Parathyroid adenoma (tissue), 2 donors: ENCODE results near the gene DCAF17.

Experiments
- H2AFZ ChIP-seq: fragments of 300-600 bp; sonication (generic); one replicate; pipeline ENCODE4 v1.7.0; 2017; ENCODE audit warnings: antibody characterized with exemption, mild to moderate bottlenecking
- H3K27ac ChIP-seq: fragments of 300-600 bp; sonication (generic); one replicate; pipeline ENCODE4 v1.7.0; 2017
- H3K27me3 ChIP-seq: fragments of 300-600 bp; sonication (generic); one replicate; pipeline ENCODE4 v1.7.0; 2017; ENCODE audit warnings: low read length; ENCODE audit not compliant: control insufficient read depth, insufficient read depth
- H3K36me3 ChIP-seq: fragments of 300-600 bp; sonication (generic); one replicate; pipeline ENCODE4 v1.7.0; 2017; ENCODE audit warnings: low read length; ENCODE audit not compliant: control insufficient read depth, insufficient read depth
- H3K4me1 ChIP-seq: fragments of 300-600 bp; sonication (generic); one replicate; pipeline ENCODE4 v1.7.0; 2017; ENCODE audit warnings: control low read depth
- H3K4me2 ChIP-seq: fragments of 300-600 bp; sonication (generic); one replicate; pipeline ENCODE4 v1.7.0; 2017; ENCODE audit warnings: low read length
- H3K4me3 ChIP-seq: fragments of 300-600 bp; sonication (generic); one replicate; pipeline ENCODE4 v1.7.0; 2017; ENCODE audit warnings: low read depth, low read length
- H3K79me2 ChIP-seq: fragments of 300-600 bp; sonication (generic); one replicate; pipeline ENCODE4 v1.7.0; 2017; ENCODE audit warnings: control low read depth
- H3K9ac ChIP-seq: fragments of 300-600 bp; sonication (generic); one replicate; pipeline ENCODE4 v1.7.0; 2017; ENCODE audit warnings: mild to moderate bottlenecking
- H3K9me3 ChIP-seq: fragments of 300-600 bp; sonication (generic); one replicate; pipeline ENCODE4 v1.7.0; 2017; ENCODE audit warnings: low read length; ENCODE audit not compliant: control insufficient read depth
- CTCF ChIP-seq: fragments of 300-600 bp; sonication (generic); IDR thresholded peaks from one replicate; pipeline ENCODE4 v1.7.0; 2017; ENCODE audit warnings: antibody characterized with exemption, mild to moderate bottlenecking
- donor health status: primary hyperparathyroidism.

Gene DCAF17

GRCh38 chr2:171512683-171513195 lies 78.7 kb downstream of the DCAF17 start:
- no peak for TF ChIP-seq CTCF
- Histone ChIP-seq H3K9ac (no peak overlapping the region), H3K79me2 (no peaks in the 10 kb centered on the region), H3K9me3 (no peaks in the 10 kb centered on the region), H3K4me2 (no peak overlapping the region), H3K4me3 (no peak overlapping the region), H2AFZ (no peak overlapping the region), H3K4me1 (no peaks in the 10 kb centered on the region), H3K27ac (no peak overlapping the region), H3K36me3 (no peaks in the 10 kb centered on the region), H3K27me3 (no peaks in the 10 kb centered on the region)

- H3K9ac ChIP-seq, result no peak overlapping the region
- TF ChIP-seq CTCF, result no peak
- no peak overlapping the region for H3K27ac ChIP-seq
- no peak overlapping the region for H3K4me3 ChIP-seq
- H3K27me3 ChIP-seq, result no peaks in the 10 kb centered on the region
- H3K4me1 ChIP-seq, result no peaks in the 10 kb centered on the region
- H2AFZ ChIP-seq, result no peak overlapping the region
- H3K9me3 ChIP-seq, result no peaks in the 10 kb centered on the region
- no peaks in the 10 kb centered on the region for H3K36me3 ChIP-seq
- no peak overlapping the region for H3K4me2 ChIP-seq
- H3K79me2 ChIP-seq, result no peaks in the 10 kb centered on the region
These were observed 79.7 kb downstream of the DCAF17 start for GRCh38 chr2:171513719-171514160.

GRCh38 chr2:171514908-171515582 lies 81.0 kb downstream of the DCAF17 start:
- no peaks in the 10 kb centered on the region for H3K4me1 ChIP-seq
- TF ChIP-seq CTCF, result no peak

GRCh38 chr2:171515672-171516298 lies 81.8 kb downstream of the DCAF17 start:
- no peaks in the 10 kb centered on the region for H3K79me2 ChIP-seq
- TF ChIP-seq CTCF, result no peak

More at GRCh38 chr2:171514908-171515582, 81.0 kb downstream of the DCAF17 start:
- Histone ChIP-seq H3K27me3 (no peaks in the 10 kb centered on the region), H3K27ac (no peak overlapping the region), H3K79me2 (no peaks in the 10 kb centered on the region), H3K9me3 (no peaks in the 10 kb centered on the region), H2AFZ (no peak overlapping the region), H3K9ac (no peak overlapping the region), H3K4me2 (no peak overlapping the region), H3K36me3 (no peaks in the 10 kb centered on the region), H3K4me3 (no peak overlapping the region)

More at GRCh38 chr2:171515672-171516298, 81.8 kb downstream of the DCAF17 start:
- Histone ChIP-seq H3K27ac (no peak overlapping the region), H3K9me3 (no peaks in the 10 kb centered on the region), H3K4me2 (no peak overlapping the region), H2AFZ (no peak overlapping the region), H3K27me3 (no peaks in the 10 kb centered on the region), H3K36me3 (no peaks in the 10 kb centered on the region), H3K9ac (no peak overlapping the region), H3K4me3 (no peak overlapping the region), H3K4me1 (no peaks in the 10 kb centered on the region)
